Retinal pigment epithelial cell (primary cell): ENCODE data around the gene RNU1-2.

Source experiments
- DNase-seq: peaks from one replicate; pipeline ENCODE4 v3.0.0-alpha.2; 2010; ENCODE audit warnings: low read depth
- H3K4me3 ChIP-seq: 2 replicates; pipeline ENCODE4 v1.5.1; 2011; ENCODE audit warnings: mild to moderate bottlenecking, low read length, control low read depth, moderate library complexity
- TF ChIP-seq, protein P1 (sequence below): conservative IDR thresholded peaks from 2 replicates; pipeline ENCODE4 v1.5.1; 2011; ENCODE audit warnings: low read depth, low read length, control low read depth, inconsistent platforms

The RNU1-2 gene

DNA sequence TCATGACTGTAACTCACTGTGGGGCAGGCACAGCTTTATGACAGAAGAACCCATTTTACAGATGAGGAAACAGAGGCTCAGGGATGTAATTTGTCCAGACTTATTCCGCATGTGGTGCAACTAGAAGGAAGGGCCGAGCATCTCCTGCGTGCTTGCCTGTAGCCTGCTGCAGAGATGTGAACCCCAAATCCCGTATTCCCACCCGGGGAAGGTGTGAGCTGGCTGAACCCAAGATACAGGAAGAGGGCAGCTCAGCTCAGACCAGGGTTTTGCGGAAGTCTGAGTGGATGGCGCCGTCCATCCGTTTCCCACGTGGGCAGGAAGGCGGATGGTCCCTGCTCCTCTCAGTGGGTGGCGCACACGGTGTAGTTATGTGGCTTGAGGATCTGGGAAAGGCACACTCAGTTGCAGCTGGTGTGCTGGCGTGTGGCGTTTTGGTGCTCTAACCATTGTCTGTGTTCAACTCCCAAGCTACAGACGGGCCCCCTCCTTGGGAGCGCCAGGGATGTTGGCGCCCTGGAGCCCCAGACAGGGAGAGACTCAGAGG lies 27.2 kb downstream of the RNU1-2 start:
- no peak for DNase-seq
- TF ChIP-seq, protein P1, sequence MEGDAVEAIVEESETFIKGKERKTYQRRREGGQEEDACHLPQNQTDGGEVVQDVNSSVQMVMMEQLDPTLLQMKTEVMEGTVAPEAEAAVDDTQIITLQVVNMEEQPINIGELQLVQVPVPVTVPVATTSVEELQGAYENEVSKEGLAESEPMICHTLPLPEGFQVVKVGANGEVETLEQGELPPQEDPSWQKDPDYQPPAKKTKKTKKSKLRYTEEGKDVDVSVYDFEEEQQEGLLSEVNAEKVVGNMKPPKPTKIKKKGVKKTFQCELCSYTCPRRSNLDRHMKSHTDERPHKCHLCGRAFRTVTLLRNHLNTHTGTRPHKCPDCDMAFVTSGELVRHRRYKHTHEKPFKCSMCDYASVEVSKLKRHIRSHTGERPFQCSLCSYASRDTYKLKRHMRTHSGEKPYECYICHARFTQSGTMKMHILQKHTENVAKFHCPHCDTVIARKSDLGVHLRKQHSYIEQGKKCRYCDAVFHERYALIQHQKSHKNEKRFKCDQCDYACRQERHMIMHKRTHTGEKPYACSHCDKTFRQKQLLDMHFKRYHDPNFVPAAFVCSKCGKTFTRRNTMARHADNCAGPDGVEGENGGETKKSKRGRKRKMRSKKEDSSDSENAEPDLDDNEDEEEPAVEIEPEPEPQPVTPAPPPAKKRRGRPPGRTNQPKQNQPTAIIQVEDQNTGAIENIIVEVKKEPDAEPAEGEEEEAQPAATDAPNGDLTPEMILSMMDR, result no peak
- peak overlapping the region; percentile 61 for H3K4me3 ChIP-seq

DNA sequence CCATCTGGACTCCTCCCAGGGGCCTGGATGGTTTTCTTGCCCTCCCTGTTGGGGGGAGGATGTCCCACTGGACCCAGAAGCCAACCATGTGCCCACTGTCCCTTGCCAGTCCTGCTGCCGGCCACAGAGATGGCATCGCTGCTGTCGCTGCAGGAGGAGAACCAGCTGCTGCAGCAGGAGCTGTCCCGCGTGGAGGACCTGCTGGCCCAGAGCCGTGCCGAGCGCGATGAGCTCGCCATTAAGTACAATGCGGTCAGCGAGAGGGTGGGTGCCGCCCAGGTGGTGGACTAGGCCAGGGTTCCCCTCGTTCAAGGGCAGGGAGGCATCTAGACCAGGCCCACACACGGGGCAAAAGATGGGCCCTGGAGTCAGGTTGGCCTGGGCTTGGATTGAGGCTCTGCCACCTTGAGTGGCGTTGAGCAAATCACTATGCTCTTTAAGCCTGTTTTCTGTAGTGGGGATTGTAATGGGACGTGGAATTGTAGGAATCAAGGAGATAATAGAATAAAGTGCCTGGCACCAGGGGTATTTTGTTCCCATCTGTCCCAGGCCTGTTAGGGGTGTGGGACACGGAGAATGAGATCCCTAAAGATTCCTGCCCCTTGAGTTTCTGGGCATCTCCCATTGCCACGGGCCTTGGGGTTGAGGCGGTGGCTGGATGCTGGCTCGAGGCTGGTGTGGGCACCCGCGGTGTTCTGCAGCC lies 28.6 kb downstream of the RNU1-2 start:
- no peak for DNase-seq
- no peak overlapping the region for H3K4me3 ChIP-seq
- TF ChIP-seq, protein P1, result no peak

DNA sequence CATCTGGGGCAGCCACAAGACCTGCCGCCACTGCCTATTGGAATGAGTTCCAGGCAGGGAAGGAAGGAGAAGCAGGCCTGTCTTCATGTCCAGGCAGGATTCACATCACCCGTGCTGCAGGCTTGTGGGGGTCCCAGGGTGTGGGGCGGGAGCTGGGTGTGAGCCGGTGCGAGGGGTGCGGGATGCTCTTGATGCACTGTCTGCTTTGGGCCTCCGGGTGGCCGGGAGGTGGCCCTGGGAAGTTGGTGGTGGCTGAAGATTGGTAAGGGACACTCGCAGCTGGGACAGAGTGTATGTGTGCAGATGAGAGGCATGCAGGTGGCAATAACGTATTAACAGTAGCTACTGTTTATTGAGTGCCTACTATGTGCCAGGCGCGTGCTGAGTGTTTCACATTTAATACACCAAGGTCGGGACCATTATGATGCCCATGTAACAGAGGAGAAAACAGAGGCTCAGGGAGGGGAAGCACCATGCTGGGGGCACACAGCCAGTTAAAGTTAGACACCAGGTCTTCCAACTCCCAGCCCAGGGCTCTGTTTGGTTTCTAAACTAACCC lies 29.2 kb downstream of the RNU1-2 start:
- DNase-seq, result no peak
- H3K4me3 ChIP-seq, result no peak overlapping the region
- TF ChIP-seq, protein P1, result peak; percentile 24

DNA sequence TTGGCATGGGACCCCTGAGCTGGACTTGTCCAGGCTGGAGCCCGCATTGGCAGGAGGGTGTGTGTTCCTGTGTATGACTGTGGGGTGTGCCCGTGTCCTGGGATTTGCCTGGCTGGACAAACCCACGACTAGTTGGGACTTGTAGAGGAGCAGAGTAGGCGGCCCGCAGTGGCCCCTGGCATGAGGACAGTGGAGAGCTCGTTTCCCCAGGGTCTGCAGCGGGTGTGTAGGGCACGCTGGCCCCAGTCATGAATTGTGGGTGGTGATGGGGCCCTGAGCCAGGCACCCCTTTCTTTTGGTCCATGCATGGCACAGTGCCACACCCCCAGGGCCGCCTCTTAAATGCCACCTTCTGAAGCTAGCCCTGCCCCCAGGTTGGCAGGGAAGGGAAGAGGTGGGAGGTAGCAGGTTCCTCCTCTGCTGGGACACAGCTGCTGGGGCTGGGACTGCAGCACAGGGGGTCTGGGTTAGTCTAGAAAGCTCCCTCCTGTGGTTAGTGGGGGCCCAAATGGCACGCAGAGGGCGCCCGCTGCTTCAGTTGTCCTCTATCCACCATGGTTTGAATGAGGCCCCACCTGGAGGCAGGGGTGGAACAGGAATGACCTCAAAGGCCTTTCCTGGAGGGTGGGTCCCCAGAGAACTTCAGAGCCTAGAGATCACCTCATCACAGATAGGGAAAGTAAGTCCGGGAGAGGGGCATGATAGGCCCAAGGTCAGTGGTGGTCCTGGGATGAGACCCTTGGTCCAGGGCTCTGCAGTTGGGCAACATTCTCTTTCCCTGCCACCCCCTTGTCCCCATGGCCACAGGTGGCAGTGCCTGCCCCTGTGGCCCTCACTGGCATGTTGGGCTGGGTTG lies 30.1 kb downstream of the RNU1-2 start:
- TF ChIP-seq, protein P1, result no peak
- H3K4me3 ChIP-seq, result no peak overlapping the region
- no peak for DNase-seq

DNA sequence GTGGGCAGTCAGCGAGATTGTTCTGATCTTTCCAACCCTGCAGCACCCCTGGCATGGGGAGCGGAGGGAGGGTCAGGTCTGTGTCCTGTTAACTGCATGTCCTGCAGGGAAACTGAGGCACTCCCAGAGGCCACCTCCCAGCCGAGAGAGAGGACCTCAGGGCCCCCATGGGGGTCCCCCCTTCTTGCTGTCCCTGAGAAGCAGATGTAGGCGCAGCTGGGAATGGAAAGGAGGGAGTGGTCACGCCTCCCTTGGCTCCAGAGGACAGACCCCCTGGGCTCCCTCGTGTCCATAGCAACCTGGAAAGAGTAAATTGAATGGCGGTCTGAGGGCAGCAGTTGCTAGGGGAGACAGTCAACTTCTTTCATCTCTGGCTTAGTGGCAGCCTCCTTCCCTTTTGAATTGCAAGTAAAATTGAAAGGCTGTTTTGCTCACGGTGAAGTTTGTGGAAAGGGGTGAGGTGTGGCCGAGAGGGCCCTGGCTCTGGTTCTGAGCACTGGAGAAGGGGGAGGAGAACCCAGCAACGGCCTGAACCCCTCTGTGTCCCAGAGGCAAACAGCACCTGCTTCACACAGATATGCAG lies 30.8 kb downstream of the RNU1-2 start:
- TF ChIP-seq, protein P1, result no peak
- no peak overlapping the region for H3K4me3 ChIP-seq
- DNase-seq, result no peak

DNA sequence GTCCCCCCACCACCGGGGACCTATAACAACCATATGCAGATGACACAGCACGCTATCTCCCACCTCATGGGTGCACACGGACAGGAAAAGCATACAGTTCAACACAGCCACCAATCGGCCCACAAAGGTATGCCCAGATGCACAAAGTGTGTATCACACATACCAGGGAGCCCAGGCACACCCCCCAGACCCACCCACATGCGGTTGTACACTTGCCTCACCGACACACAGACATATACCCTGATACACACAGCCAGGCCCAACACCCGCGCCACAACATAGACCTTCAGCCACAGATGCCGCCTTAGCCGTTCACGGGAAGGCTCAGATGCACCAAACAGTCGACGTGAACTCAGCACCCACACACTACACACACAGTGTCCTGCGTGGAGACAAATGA lies 31.5 kb downstream of the RNU1-2 start:
- TF ChIP-seq, protein P1, result no peak
- DNase-seq, result no peak
- no peak overlapping the region for H3K4me3 ChIP-seq
